Measurements from ENCODE around the gene CYP24A1.

The CYP24A1 gene

GRCh38 chr20:54208548-54209176 is 34.9 kb upstream of the CYP24A1 start:
- Mint-ChIP-seq H3K9me3 (no peaks in the 10 kb centered on the region), H3K4me1 (peaks cover 26 to 36% of the 10 kb centered on the region in 2 donors), H3K36me3 (no peaks in the 10 kb centered on the region), H3K27me3 (peaks cover 0 to 7% of the 10 kb centered on the region in 2 donors), H3K27ac (peak overlapping the region; percentile 65), H3K4me3 (peak overlapping the region; percentile 85 to 98)
- DNase-seq (no peak), ATAC-seq (replicated peaks) (peak; percentile 2 to 4)

GRCh38 chr20:54207743-54208547 is 34.2 kb upstream of the CYP24A1 start, which contains the start of gene PFDN4:
PFDN4 (plus strand) TSS chr20:54208087; CDS start chr20:54208101, 14 bp downstream.
- DNase-seq (peak; percentile 83), ATAC-seq (replicated peaks) (peak; percentile 93 to 95)
- no peaks in the 10 kb centered on the region for H3K36me3 Mint-ChIP-seq
- H3K27ac Mint-ChIP-seq, result peak within 1 kb of the TSS; percentile 100
- peak within 1 kb of the TSS; percentile 98 for H3K4me3 Mint-ChIP-seq
- peaks cover 26 to 36% of the 10 kb centered on the region in 2 donors for H3K4me1 Mint-ChIP-seq
- peaks cover 2 to 11% of the 10 kb centered on the region in 2 donors for H3K27me3 Mint-ChIP-seq
- H3K9me3 Mint-ChIP-seq, result no peaks in the 10 kb centered on the region

GRCh38 chr20:54207053-54207742 is 33.4 kb upstream of the CYP24A1 start:
- no peaks in the 10 kb centered on the region for H3K9me3 Mint-ChIP-seq
- H3K36me3 Mint-ChIP-seq, result no peaks in the 10 kb centered on the region
- ATAC-seq (replicated peaks) (no peak), DNase-seq (no peak)
- H3K27me3 Mint-ChIP-seq, result peaks cover 10 to 16% of the 10 kb centered on the region in 2 donors
- peaks cover 26 to 36% of the 10 kb centered on the region in 2 donors for H3K4me1 Mint-ChIP-seq
- H3K4me3 Mint-ChIP-seq, result peak overlapping the region; percentile 98
- H3K27ac Mint-ChIP-seq, result peak overlapping the region; percentile 100

- peaks cover 22 to 36% of the 10 kb centered on the region in 2 donors for H3K4me1 Mint-ChIP-seq
- no peak overlapping the region for H3K27ac Mint-ChIP-seq
- no peak for ATAC-seq (replicated peaks)
- DNase-seq, result no peak
- H3K27me3 Mint-ChIP-seq, result peaks cover 10 to 16% of the 10 kb centered on the region in 2 donors
- H3K36me3 Mint-ChIP-seq, result no peaks in the 10 kb centered on the region
- no peaks in the 10 kb centered on the region for H3K9me3 Mint-ChIP-seq
- H3K4me3 Mint-ChIP-seq, result no peak overlapping the region
Observed at GRCh38 chr20:54205450-54205849, 31.7 kb upstream of the CYP24A1 start.

GRCh38 chr20:54204481-54204880 is 30.7 kb upstream of the CYP24A1 start:
- Mint-ChIP-seq H3K36me3 (no peaks in the 10 kb centered on the region), H3K27ac (no peak overlapping the region), H3K4me3 (no peak overlapping the region), H3K4me1 (peaks cover 17 to 28% of the 10 kb centered on the region in 2 donors), H3K27me3 (peaks cover 10 to 16% of the 10 kb centered on the region in 2 donors), H3K9me3 (no peaks in the 10 kb centered on the region)
- no peak for ATAC-seq (replicated peaks)
- no peak for DNase-seq

- ATAC-seq (replicated peaks) (no peak), DNase-seq (no peak)
- peaks cover 15 to 16% of the 10 kb centered on the region in 2 donors for H3K27me3 Mint-ChIP-seq
- H3K27ac Mint-ChIP-seq, result no peak overlapping the region
- H3K4me3 Mint-ChIP-seq, result no peak overlapping the region
- H3K9me3 Mint-ChIP-seq, result no peaks in the 10 kb centered on the region
- H3K36me3 Mint-ChIP-seq, result no peaks in the 10 kb centered on the region
- H3K4me1 Mint-ChIP-seq, result peaks cover 16 to 24% of the 10 kb centered on the region in 2 donors
Observed at GRCh38 chr20:54204063-54204462, 30.3 kb upstream of the CYP24A1 start.

GRCh38 chr20:54203281-54203680 is 29.5 kb upstream of the CYP24A1 start:
- Mint-ChIP-seq H3K27ac (no peak overlapping the region), H3K4me3 (no peak overlapping the region), H3K9me3 (no peaks in the 10 kb centered on the region), H3K4me1 (peaks cover 10 to 18% of the 10 kb centered on the region in 2 donors), H3K27me3 (peaks cover 15 to 16% of the 10 kb centered on the region in 2 donors), H3K36me3 (no peaks in the 10 kb centered on the region)
- no peak for DNase-seq
- no peak for ATAC-seq (replicated peaks)

- Mint-ChIP-seq H3K36me3 (no peaks in the 10 kb centered on the region), H3K27ac (no peak overlapping the region), H3K4me3 (no peak overlapping the region), H3K4me1 (peaks cover 9 to 14% of the 10 kb centered on the region in 2 donors), H3K27me3 (peaks cover 15 to 16% of the 10 kb centered on the region in 2 donors), H3K9me3 (no peaks in the 10 kb centered on the region)
- ATAC-seq (replicated peaks), result no peak
- DNase-seq, result no peak
Observed at GRCh38 chr20:54201268-54201846, 27.6 kb upstream of the CYP24A1 start.

GRCh38 chr20:54200487-54201267 is 26.9 kb upstream of the CYP24A1 start:
- Mint-ChIP-seq H3K4me3 (no peak overlapping the region), H3K27ac (no peak overlapping the region), H3K27me3 (peaks cover 12 to 17% of the 10 kb centered on the region in 2 donors), H3K36me3 (no peaks in the 10 kb centered on the region), H3K9me3 (no peaks in the 10 kb centered on the region), H3K4me1 (peaks cover 5 to 7% of the 10 kb centered on the region in 2 donors)
- DNase-seq (no peak), ATAC-seq (replicated peaks) (no peak)

GRCh38 chr20:54199721-54200176 is 26.0 kb upstream of the CYP24A1 start:
- ATAC-seq (replicated peaks), result peak; percentile 46 to 63
- peaks cover 0 to 5% of the 10 kb centered on the region in 2 donors for H3K4me1 Mint-ChIP-seq
- H3K27me3 Mint-ChIP-seq, result peaks cover 17 to 20% of the 10 kb centered on the region in 2 donors
- no peaks in the 10 kb centered on the region for H3K36me3 Mint-ChIP-seq
- H3K9me3 Mint-ChIP-seq, result no peaks in the 10 kb centered on the region
- H3K4me3 Mint-ChIP-seq, result no peak overlapping the region
- DNase-seq, result peak; percentile 37
- no peak overlapping the region for H3K27ac Mint-ChIP-seq

- no peak overlapping the region for H3K27ac Mint-ChIP-seq
- no peaks in the 10 kb centered on the region for H3K36me3 Mint-ChIP-seq
- H3K4me3 Mint-ChIP-seq, result no peak overlapping the region
- H3K4me1 Mint-ChIP-seq, result peaks cover 0 to 5% of the 10 kb centered on the region in 2 donors
- H3K9me3 Mint-ChIP-seq, result no peaks in the 10 kb centered on the region
- H3K27me3 Mint-ChIP-seq, result peaks cover 17 to 20% of the 10 kb centered on the region in 2 donors
- ATAC-seq (replicated peaks) (no peak), DNase-seq (no peak)
Observed at GRCh38 chr20:54199283-54199682, 25.5 kb upstream of the CYP24A1 start.

GRCh38 chr20:54197621-54198604 is 24.1 kb upstream of the CYP24A1 start:
- DNase-seq (no peak), ATAC-seq (replicated peaks) (no peak)
- no peak overlapping the region for H3K4me3 Mint-ChIP-seq
- H3K27me3 Mint-ChIP-seq, result peaks cover 17 to 20% of the 10 kb centered on the region in 2 donors
- H3K27ac Mint-ChIP-seq, result no peak overlapping the region
- peaks cover 0 to 5% of the 10 kb centered on the region in 2 donors for H3K4me1 Mint-ChIP-seq
- H3K9me3 Mint-ChIP-seq, result no peaks in the 10 kb centered on the region
- no peaks in the 10 kb centered on the region for H3K36me3 Mint-ChIP-seq
